IMR-90 (cell line): ENCODE data around the gene OR1M1. TPM values are rescaled to one million over a fixed set of nuclear protein-coding genes. Genes with fewer than 3 reads are reported as not detected.

Experiments used
- ATAC-seq: fragments of 200-7000 bp; cut with Tn5 transposase; 2 replicates; pipeline ENCODE4 v1.9.1; 2020; ENCODE audit warnings: low read depth, mild to moderate bottlenecking, moderate library complexity
- BruUV-seq: library from RNA; stranded (reverse); fragments of 400-500 nt; replicated peaks from 2 replicates; lab custom pipeline; 2021; lab: Mats Ljungman, UMichigan
- CTCF ChIA-PET: fragments of 300-600 bp; formaldehyde crosslinking; extraction: SDS; loops from one replicate; lab custom pipeline; 2021; ENCODE audit warnings: antibody characterized with exemption; lab: Yijun Ruan, JAX
- POLR2A ChIA-PET: fragments of 300-600 bp; sonication (Branson Sonifier 250); formaldehyde crosslinking; loops from one replicate; lab custom pipeline; 2022; ENCODE audit warnings: antibody characterized with exemption; ENCODE audit not compliant: unreplicated experiment; lab: Charles Lee
- DNase-seq: peaks from one replicate; pipeline ENCODE4 v3.0.0; 2013
- H2AFZ ChIP-seq: replicated peaks from 2 replicates; pipeline ENCODE3; 2013; ENCODE audit warnings: low read length, mild to moderate bottlenecking; ENCODE audit not compliant: poor library complexity
- H2AK5ac ChIP-seq: 2 replicates; pipeline ENCODE4 v1.6.1; 2013; ENCODE audit warnings: low read depth, low read length, inconsistent platforms
- H2AK9ac ChIP-seq: replicated peaks from 2 replicates; pipeline ENCODE3; 2013; ENCODE audit warnings: mild to moderate bottlenecking, low read depth, low read length, moderate library complexity; ENCODE audit not compliant: poor library complexity
- H2BK120ac ChIP-seq: 2 replicates; pipeline ENCODE4 v1.6.1; 2013; ENCODE audit warnings: low read depth, low read length, inconsistent platforms
- H2BK15ac ChIP-seq: 3 replicates; pipeline ENCODE4 v1.6.1; 2013; ENCODE audit warnings: low read depth, low read length, inconsistent platforms
- H2BK20ac ChIP-seq: 2 replicates; pipeline ENCODE4 v1.6.1; 2013; ENCODE audit warnings: low read depth, mild to moderate bottlenecking, inconsistent platforms, low read length, moderate library complexity
- H2BK5ac ChIP-seq: 2 replicates; pipeline ENCODE4 v1.6.1; 2013; ENCODE audit warnings: mild to moderate bottlenecking, low read depth, low read length, inconsistent platforms; ENCODE audit not compliant: poor library complexity, severe bottlenecking
- H3K14ac ChIP-seq: replicated peaks from 2 replicates; pipeline ENCODE4 v1.6.1; 2013; ENCODE audit warnings: low read depth, low read length, inconsistent platforms
- H3K18ac ChIP-seq: 2 replicates; pipeline ENCODE4 v1.6.1; 2013; ENCODE audit warnings: low read depth, low read length, control low read depth
- H3K23ac ChIP-seq: 2 replicates; pipeline ENCODE4 v1.6.1; 2013; ENCODE audit warnings: low read depth, low read length, inconsistent platforms
- H3K27ac ChIP-seq: 2 replicates; pipeline ENCODE4 v1.5.1; 2013; ENCODE audit warnings: mild to moderate bottlenecking, control low read depth, low read length; ENCODE audit not compliant: insufficient read depth
- H3K27me3 ChIP-seq: 2 replicates; pipeline ENCODE4 v1.6.1; 2013; ENCODE audit warnings: low read length; ENCODE audit not compliant: control insufficient read depth, insufficient read depth
- H3K36me3 ChIP-seq: 2 replicates; pipeline ENCODE4 v1.6.1; 2013; ENCODE audit warnings: low read length, mixed read lengths; ENCODE audit not compliant: control insufficient read depth, insufficient read depth
- H3K4ac ChIP-seq: 2 replicates; pipeline ENCODE4 v1.6.1; 2013; ENCODE audit warnings: low read depth, low read length, inconsistent platforms
- H3K4me1 ChIP-seq: 2 replicates; pipeline ENCODE4 v1.6.1; 2013; ENCODE audit warnings: low read length, mixed read lengths; ENCODE audit not compliant: control insufficient read depth, insufficient read depth
- H3K4me2 ChIP-seq: 2 replicates; pipeline ENCODE4 v1.6.1; 2013; ENCODE audit warnings: low read depth, mild to moderate bottlenecking, control low read depth, low read length, moderate library complexity
- H3K4me3 ChIP-seq: 2 replicates; pipeline ENCODE4 v1.5.1; 2013; ENCODE audit warnings: low read depth, mild to moderate bottlenecking, control low read depth, low read length, moderate library complexity; ENCODE audit not compliant: insufficient read depth
- H3K56ac ChIP-seq: 2 replicates; pipeline ENCODE4 v1.6.1; 2013; ENCODE audit warnings: low read length, inconsistent platforms; ENCODE audit not compliant: insufficient read depth; ENCODE audit errors: extremely low read depth
- H3K79me1 ChIP-seq, 2 experiments: 2 replicates each; pipeline ENCODE4 v1.6.1; 2013; ENCODE audit warnings: low read length in 2 of 2, inconsistent platforms in 1 of 2, low read depth in 1 of 2
- H3K9ac ChIP-seq: 2 replicates; pipeline ENCODE4 v1.6.1; 2013; ENCODE audit warnings: low read depth, low read length, control low read depth
- H3K9me1 ChIP-seq: 2 replicates; pipeline ENCODE4 v1.6.1; 2013; ENCODE audit warnings: low read length, inconsistent platforms; ENCODE audit not compliant: insufficient read depth
- H3K9me3 ChIP-seq: 2 replicates; pipeline ENCODE4 v1.6.1; 2013; ENCODE audit warnings: low read length; ENCODE audit not compliant: control insufficient read depth, insufficient read depth
- H4K20me1 ChIP-seq: 2 replicates; pipeline ENCODE4 v1.6.1; 2013; ENCODE audit warnings: low read length, inconsistent platforms; ENCODE audit not compliant: insufficient read depth
- H4K5ac ChIP-seq: 2 replicates; pipeline ENCODE4 v1.6.1; 2013; ENCODE audit warnings: mild to moderate bottlenecking, low read depth, low read length, control low read depth
- H4K8ac ChIP-seq, 2 experiments: 2 replicates each; pipeline ENCODE4 v1.6.1; 2013; ENCODE audit warnings: low read depth in 2 of 2, low read length in 2 of 2, control low read depth in 1 of 2, inconsistent platforms in 1 of 2
- H4K91ac ChIP-seq: 2 replicates; pipeline ENCODE4 v1.6.1; 2013; ENCODE audit warnings: low read depth, low read length, inconsistent platforms; ENCODE audit not compliant: insufficient read depth
- BHLHE40 ChIP-seq: fragments of 150-350 bp; IDR thresholded peaks from 2 replicates; pipeline ENCODE4 v1.6.1; 2016; ENCODE audit warnings: mild to moderate bottlenecking, low read depth, low read length
- CEBPB ChIP-seq: IDR thresholded peaks from 2 replicates; pipeline ENCODE4 v1.6.1; 2012; ENCODE audit warnings: low read depth, low read length, improper control_type of control experiment
- CHD1 ChIP-seq: IDR thresholded peaks from 2 replicates; pipeline ENCODE4 v1.6.1; 2012; ENCODE audit warnings: low read depth, low read length, improper control_type of control experiment
- FOS ChIP-seq: fragments of 150-350 bp; IDR thresholded peaks from 2 replicates; pipeline ENCODE4 v1.6.1; 2016; ENCODE audit warnings: low read depth, low read length
- MAFK ChIP-seq: IDR thresholded peaks from 2 replicates; pipeline ENCODE4 v1.6.1; 2012; ENCODE audit warnings: low read depth, low read length, improper control_type of control experiment
- MAZ ChIP-seq: IDR thresholded peaks from 2 replicates; pipeline ENCODE4 v1.6.1; 2012; ENCODE audit warnings: low read depth, mild to moderate bottlenecking, low read length, improper control_type of control experiment, moderate library complexity, borderline replicate concordance
- MXI1 ChIP-seq: IDR thresholded peaks from 2 replicates; pipeline ENCODE4 v1.6.1; 2012; ENCODE audit warnings: low read depth, mild to moderate bottlenecking, low read length, moderate library complexity, borderline replicate concordance
- NFE2L2 ChIP-seq: fragments of 150-350 bp; IDR thresholded peaks from 2 replicates; pipeline ENCODE4 v1.6.1; 2016; ENCODE audit warnings: low read depth, mild to moderate bottlenecking, low read length
- POLR2A ChIP-seq: IDR thresholded peaks from 2 replicates; pipeline ENCODE4 v1.6.1; 2012; ENCODE audit warnings: mild to moderate bottlenecking, low read depth, low read length
- RAD21 ChIP-seq: IDR thresholded peaks from 2 replicates; pipeline ENCODE4 v1.6.1; 2012; ENCODE audit warnings: low read length, improper control_type of control experiment
- RCOR1 ChIP-seq: IDR thresholded peaks from 2 replicates; pipeline ENCODE4 v1.6.1; 2012; ENCODE audit warnings: mild to moderate bottlenecking, low read length, improper control_type of control experiment; ENCODE audit not compliant: insufficient replicate concordance
- RFX5 ChIP-seq: IDR thresholded peaks from 2 replicates; pipeline ENCODE4 v1.8.0; 2012; ENCODE audit warnings: low read depth, mild to moderate bottlenecking, low read length, moderate library complexity
- SMC3 ChIP-seq: fragments of 150-350 bp; IDR thresholded peaks from 2 replicates; pipeline ENCODE4 v1.6.1; 2016; ENCODE audit warnings: low read depth, mild to moderate bottlenecking, antibody characterized with exemption, low read length, moderate library complexity
- WGBS, 2 experiments: methylation state at CpG; one replicate each; pipeline versions ENCODE4 v1.1.5 to v1.1.7; 2013; ENCODE audit warnings: missing lambda C conversion rate in 2 of 2; ENCODE audit not compliant: insufficient read length in 1 of 2; ENCODE audit errors: extremely low coverage in 2 of 2; 5-methylcytosine and 5-hydroxymethylcytosine counted together
- dilution Hi-C: fragments of 300-500 bp; cut with HindIII; formaldehyde crosslinking; loops from one replicate; pipeline ENCODE4 v1.14.3; 2018; ENCODE audit warnings: low sequenced_read_pairs; ENCODE audit not compliant: unreplicated experiment
- in situ Hi-C: fragments of 300-500 bp; cut with MboI; formaldehyde crosslinking; loops from 3 replicates; pipeline ENCODE4 v1.14.3; 2019; ENCODE audit warnings: low sequenced_read_pairs, inconsistent platforms, mixed read lengths
- intact Hi-C: fragments of 100-400 bp; cut with micrococcal nuclease; formaldehyde crosslinking; loops from 2 replicates; pipeline ENCODE4 v1.10.0; 2022
- polyA plus RNA-seq, 3 experiments: library from polyadenylated mRNA; depleted of rRNA; stranded (reverse); fragments of >200 nt; gene quantifications; 2 replicates each; pipeline ENCODE4 v1.2.3, GENCODE V29; 2012; ENCODE audit warnings: low replicate concordance in 1 of 3
- total RNA-seq: library from RNA; depleted of rRNA; stranded (reverse); fragments of >200 nt; gene quantifications from 2 replicates; pipeline ENCODE4 v1.2.3, GENCODE V29; 2012
- TF ChIP-seq, protein P1 (sequence below): fragments of 150-350 bp; IDR thresholded peaks from 2 replicates; pipeline ENCODE4 v1.6.1; 2016; ENCODE audit warnings: low read depth, mild to moderate bottlenecking, low read length, moderate library complexity, borderline replicate concordance
- TF ChIP-seq, protein P2 (sequence below): conservative IDR thresholded peaks from 2 replicates; pipeline ENCODE4 v1.5.1; 2012; ENCODE audit warnings: mild to moderate bottlenecking, low read depth, low read length, improper control_type of control experiment
- TF ChIP-seq, protein P3 (sequence below): fragments of 150-350 bp; IDR thresholded peaks from 2 replicates; pipeline ENCODE4 v1.6.1; 2017; ENCODE audit warnings: mild to moderate bottlenecking, antibody characterized with exemption, low read length, low read depth

The OR1M1 gene
- total and polyA plus RNA-seq, 2 of the 4 experiments (the other 2 are of a cell fraction) = not detected

DNA sequence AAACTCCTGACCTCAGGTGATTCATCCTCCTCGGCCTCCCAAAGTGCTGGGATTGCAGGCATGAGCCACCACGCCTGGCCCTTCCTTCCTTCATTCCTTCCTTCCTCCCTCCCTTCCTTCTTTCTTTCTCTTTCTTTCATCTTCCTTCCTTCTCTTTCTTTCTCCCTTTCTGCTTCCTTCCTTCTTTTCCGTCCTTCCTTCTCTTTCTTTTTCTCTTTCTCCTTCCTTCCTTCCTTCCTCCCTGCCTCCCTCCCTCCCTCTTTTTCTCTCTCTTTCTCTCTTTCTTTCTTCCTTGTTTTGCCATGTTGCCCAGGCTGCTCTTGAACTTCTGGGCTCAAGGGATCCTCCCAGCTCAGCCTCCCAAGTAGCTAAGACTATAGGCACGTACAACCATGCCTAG lies 40.2 kb upstream of the OR1M1 start:
- ChIA-PET POLR2A (no interaction called here), CTCF (interaction anchor here (0.6 kb wide), 1 partner anchor 321 kb away, joined by 3 read pairs; no protein-coding TSS in a partner anchor)

More for the DNA sequence above, 40.2 kb upstream of the OR1M1 start:
- Histone ChIP-seq H3K9me3 (peaks cover 18% of the 10 kb centered on the region), H2AK9ac (no peak overlapping the region), H3K18ac (no peak overlapping the region), H3K27ac (no peak overlapping the region), H2AFZ (no peak overlapping the region), H4K91ac (no peak overlapping the region), H2BK15ac (no peak overlapping the region), H3K27me3 (no peaks in the 10 kb centered on the region), H2BK5ac (no peak overlapping the region), H3K79me1 (no peaks in the 10 kb centered on the region), H3K14ac (no peak overlapping the region), H2BK120ac (no peak overlapping the region), H3K9me1 (no peaks in the 10 kb centered on the region), H2BK20ac (no peak overlapping the region), H2AK5ac (no peak overlapping the region), H3K4me1 (no peaks in the 10 kb centered on the region), H3K4ac (no peak overlapping the region), H4K20me1 (no peaks in the 10 kb centered on the region), H3K4me3 (no peak overlapping the region), H3K9ac (no peak overlapping the region), H4K8ac (no peak overlapping the region), H3K56ac (no peak overlapping the region), H3K23ac (no peak overlapping the region), H4K5ac (no peak overlapping the region), H3K4me2 (no peak overlapping the region), H3K36me3 (no peaks in the 10 kb centered on the region)
- no TSS peak for BruUV-seq
- no peak for DNase-seq
- in situ Hi-C loops (no loop called here), dilution Hi-C loops (no loop called here), intact Hi-C loops (no loop called here)
- TF ChIP-seq MAFK = no peak
- TF ChIP-seq MAZ = no peak
- TF ChIP-seq RFX5 = no peak
- TF ChIP-seq, protein P1, sequence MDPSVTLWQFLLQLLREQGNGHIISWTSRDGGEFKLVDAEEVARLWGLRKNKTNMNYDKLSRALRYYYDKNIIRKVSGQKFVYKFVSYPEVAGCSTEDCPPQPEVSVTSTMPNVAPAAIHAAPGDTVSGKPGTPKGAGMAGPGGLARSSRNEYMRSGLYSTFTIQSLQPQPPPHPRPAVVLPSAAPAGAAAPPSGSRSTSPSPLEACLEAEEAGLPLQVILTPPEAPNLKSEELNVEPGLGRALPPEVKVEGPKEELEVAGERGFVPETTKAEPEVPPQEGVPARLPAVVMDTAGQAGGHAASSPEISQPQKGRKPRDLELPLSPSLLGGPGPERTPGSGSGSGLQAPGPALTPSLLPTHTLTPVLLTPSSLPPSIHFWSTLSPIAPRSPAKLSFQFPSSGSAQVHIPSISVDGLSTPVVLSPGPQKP = no peak
- TF ChIP-seq NFE2L2 = no peak
- TF ChIP-seq FOS = no peak
- no peak for TF ChIP-seq CHD1
- TF ChIP-seq, protein P2, sequence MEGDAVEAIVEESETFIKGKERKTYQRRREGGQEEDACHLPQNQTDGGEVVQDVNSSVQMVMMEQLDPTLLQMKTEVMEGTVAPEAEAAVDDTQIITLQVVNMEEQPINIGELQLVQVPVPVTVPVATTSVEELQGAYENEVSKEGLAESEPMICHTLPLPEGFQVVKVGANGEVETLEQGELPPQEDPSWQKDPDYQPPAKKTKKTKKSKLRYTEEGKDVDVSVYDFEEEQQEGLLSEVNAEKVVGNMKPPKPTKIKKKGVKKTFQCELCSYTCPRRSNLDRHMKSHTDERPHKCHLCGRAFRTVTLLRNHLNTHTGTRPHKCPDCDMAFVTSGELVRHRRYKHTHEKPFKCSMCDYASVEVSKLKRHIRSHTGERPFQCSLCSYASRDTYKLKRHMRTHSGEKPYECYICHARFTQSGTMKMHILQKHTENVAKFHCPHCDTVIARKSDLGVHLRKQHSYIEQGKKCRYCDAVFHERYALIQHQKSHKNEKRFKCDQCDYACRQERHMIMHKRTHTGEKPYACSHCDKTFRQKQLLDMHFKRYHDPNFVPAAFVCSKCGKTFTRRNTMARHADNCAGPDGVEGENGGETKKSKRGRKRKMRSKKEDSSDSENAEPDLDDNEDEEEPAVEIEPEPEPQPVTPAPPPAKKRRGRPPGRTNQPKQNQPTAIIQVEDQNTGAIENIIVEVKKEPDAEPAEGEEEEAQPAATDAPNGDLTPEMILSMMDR = no peak
- no peak for TF ChIP-seq BHLHE40
- no peak for TF ChIP-seq POLR2A
- no peak for TF ChIP-seq CEBPB
- TF ChIP-seq, protein P3, sequence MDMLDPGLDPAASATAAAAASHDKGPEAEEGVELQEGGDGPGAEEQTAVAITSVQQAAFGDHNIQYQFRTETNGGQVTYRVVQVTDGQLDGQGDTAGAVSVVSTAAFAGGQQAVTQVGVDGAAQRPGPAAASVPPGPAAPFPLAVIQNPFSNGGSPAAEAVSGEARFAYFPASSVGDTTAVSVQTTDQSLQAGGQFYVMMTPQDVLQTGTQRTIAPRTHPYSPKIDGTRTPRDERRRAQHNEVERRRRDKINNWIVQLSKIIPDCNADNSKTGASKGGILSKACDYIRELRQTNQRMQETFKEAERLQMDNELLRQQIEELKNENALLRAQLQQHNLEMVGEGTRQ = no peak
- no peak for TF ChIP-seq RAD21
- TF ChIP-seq MXI1 = no peak
- TF ChIP-seq RCOR1 = no peak
- TF ChIP-seq SMC3 = no peak
- WGBS, 2 experiments = no CpG with 5 or more reads among the region's 4 CpGs
- ATAC-seq = no peak
